ENCODE results near the gene FARP1.

The FARP1 gene

DNA sequence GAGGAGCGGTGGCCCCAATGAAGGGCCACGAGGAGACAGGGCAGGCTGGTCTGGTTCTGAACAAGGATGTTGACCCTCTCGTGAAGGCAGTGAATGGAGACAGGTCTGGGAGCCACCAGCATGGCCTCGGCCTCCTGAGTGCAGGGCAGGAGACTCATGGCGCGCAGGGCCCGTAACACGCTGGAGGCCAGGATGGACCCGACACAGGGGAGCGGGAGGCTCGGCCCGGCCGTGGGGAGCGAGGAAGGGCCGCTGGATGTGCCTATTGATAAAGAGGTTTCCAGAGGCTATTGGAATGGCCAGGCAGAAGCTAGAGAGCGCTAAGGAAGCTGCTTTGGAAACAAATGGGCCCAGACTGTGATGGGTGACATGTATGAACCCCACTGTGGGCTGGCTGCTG lies 301.5 kb downstream of the FARP1 start:
- H2AFZ ChIP-seq (ENCODE audit: low read length, unreplicated experiment): no peak overlapping the region
- no peak overlapping the region for H3K4me3 ChIP-seq (ENCODE audit: low read depth, low read length)
- H3K27me3 ChIP-seq (ENCODE audit: insufficient read depth, low read length): no peaks in the 10 kb centered on the region
- no peaks in the 10 kb centered on the region for H3K79me2 ChIP-seq (ENCODE audit: control insufficient read depth, insufficient read depth, low read length, unreplicated experiment)
- 0 out of 2 replicates have a peak, but pooled peaks cover 4% of the 10 kb centered on the region for H3K36me3 ChIP-seq (ENCODE audit: insufficient read depth, low read length)
- no peak overlapping the region; the same call in 1 of the 2 replicates for H3K27ac ChIP-seq (ENCODE audit: low read depth, low read length)
- peaks cover 16% of the 10 kb centered on the region for H3K4me1 ChIP-seq (ENCODE audit: control insufficient read depth, insufficient read depth, low read length, unreplicated experiment)

DNA sequence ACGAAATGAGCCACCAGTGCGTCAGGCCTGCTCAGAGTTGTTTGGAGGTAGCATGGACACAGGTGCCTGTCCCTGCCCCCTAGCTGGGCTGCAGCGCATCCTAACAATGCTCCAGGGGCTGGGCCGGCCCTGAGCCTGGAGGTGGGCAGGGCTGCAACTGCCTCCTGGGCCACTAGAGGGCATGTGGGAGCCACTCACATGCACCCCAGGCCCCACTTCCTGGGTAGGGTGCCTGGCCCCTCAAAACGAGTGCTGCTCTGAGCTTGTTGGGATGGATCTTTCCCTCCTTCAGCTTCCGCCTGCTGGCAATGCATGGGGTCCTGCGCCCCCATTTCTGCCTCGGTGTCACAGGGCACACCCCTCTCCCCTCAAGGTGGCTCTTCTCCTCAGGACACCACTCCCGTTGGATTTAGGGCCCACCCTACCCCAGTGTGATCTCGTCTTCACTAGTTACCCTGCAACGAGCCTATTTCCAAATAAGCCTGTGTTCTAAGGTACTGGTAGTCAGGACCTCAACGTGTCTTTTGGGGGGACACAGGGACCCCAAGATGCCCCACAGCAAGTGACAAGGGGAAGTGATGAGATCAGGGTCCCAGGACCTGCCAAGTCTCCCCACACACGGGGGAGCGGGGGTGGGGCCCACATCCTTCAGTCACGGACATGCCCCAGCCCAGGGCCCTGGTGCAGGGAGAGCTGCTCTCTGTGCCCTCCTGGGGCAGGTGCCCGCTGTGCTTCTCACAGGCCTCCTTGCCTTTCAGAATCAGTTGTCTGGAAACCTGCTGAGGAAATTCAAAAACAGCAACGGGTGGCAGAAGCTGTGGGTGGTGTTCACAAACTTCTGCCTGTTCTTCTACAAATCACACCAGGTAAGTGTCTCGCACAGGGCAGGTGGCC lies 302.7 kb downstream of the FARP1 start:
- Histone ChIP-seq H2AFZ (ENCODE audit: low read length, unreplicated experiment) (no peak overlapping the region), H3K4me3 (ENCODE audit: low read depth, low read length) (no peak overlapping the region), H3K36me3 (ENCODE audit: insufficient read depth, low read length) (0 out of 2 replicates have a peak, but pooled peaks cover 4% of the 10 kb centered on the region), H3K27me3 (ENCODE audit: insufficient read depth, low read length) (no peaks in the 10 kb centered on the region), H3K4me1 (ENCODE audit: control insufficient read depth, insufficient read depth, low read length, unreplicated experiment) (peaks cover 20% of the 10 kb centered on the region), H3K79me2 (ENCODE audit: control insufficient read depth, insufficient read depth, low read length, unreplicated experiment) (no peaks in the 10 kb centered on the region), H3K27ac (ENCODE audit: low read depth, low read length) (peak overlapping the region; percentile 27; the same call in 1 of the 2 replicates)

DNA sequence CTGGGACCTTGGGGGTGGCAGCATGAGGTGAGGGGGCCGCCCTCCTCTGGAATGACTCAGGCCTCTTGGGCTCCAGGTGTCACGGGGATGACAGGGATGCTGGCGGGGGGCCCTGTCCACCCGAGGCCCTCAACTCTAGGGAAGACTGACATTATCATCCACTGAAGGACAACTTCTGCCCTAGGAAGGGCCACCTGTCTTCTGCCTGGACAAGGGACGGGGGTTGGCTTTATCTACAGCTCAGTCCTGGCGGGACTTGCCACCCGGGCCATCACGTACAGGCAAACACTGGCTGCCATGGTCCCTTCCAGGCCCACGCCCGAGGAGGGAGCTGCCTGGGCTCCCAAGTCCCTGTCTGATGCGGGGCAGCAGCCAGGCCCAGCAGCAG lies 303.3 kb downstream of the FARP1 start:
- no peak overlapping the region for H3K27ac ChIP-seq (ENCODE audit: low read depth, low read length)
- H3K4me1 ChIP-seq (ENCODE audit: control insufficient read depth, insufficient read depth, low read length, unreplicated experiment): peaks cover 26% of the 10 kb centered on the region
- 0 out of 2 replicates have a peak, but pooled peaks cover 4% of the 10 kb centered on the region for H3K36me3 ChIP-seq (ENCODE audit: insufficient read depth, low read length)

DNA sequence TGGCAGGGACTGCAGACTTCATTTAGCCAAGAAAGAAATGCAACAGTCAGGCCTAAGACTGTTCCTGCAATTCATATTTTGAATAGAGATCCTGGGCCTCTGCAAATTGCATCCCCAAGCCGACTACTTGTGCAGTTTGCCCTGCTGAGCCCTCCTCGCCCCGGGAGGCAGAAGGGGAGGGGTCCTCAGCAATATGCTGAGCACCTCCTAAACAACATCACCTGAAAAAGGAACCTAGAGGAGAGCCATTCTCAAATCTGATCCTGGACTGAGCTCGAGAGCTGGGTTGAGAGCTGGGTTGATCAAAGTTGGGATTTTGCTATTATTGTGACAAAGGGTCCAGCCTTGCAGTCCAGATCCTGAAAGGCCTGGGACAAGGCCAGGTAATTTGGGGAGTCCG lies 304.2 kb downstream of the FARP1 start:
- Histone ChIP-seq H3K36me3 (ENCODE audit: insufficient read depth, low read length) (peaks cover 7% of the 10 kb centered on the region; the same call in 1 of the 2 replicates), H3K4me3 (ENCODE audit: low read depth, low read length) (no peak overlapping the region), H3K27ac (ENCODE audit: low read depth, low read length) (no peak overlapping the region), H3K79me2 (ENCODE audit: control insufficient read depth, insufficient read depth, low read length, unreplicated experiment) (no peaks in the 10 kb centered on the region), H2AFZ (ENCODE audit: low read length, unreplicated experiment) (no peak overlapping the region), H3K4me1 (ENCODE audit: control insufficient read depth, insufficient read depth, low read length, unreplicated experiment) (peaks cover 35% of the 10 kb centered on the region), H3K27me3 (ENCODE audit: insufficient read depth, low read length) (no peaks in the 10 kb centered on the region)

More for the DNA sequence above, 303.3 kb downstream of the FARP1 start:
- no peaks in the 10 kb centered on the region for H3K79me2 ChIP-seq (ENCODE audit: control insufficient read depth, insufficient read depth, low read length, unreplicated experiment)
- H3K4me3 ChIP-seq (ENCODE audit: low read depth, low read length): no peak overlapping the region
- H2AFZ ChIP-seq (ENCODE audit: low read length, unreplicated experiment): no peak overlapping the region
- H3K27me3 ChIP-seq (ENCODE audit: insufficient read depth, low read length): no peaks in the 10 kb centered on the region

DNA sequence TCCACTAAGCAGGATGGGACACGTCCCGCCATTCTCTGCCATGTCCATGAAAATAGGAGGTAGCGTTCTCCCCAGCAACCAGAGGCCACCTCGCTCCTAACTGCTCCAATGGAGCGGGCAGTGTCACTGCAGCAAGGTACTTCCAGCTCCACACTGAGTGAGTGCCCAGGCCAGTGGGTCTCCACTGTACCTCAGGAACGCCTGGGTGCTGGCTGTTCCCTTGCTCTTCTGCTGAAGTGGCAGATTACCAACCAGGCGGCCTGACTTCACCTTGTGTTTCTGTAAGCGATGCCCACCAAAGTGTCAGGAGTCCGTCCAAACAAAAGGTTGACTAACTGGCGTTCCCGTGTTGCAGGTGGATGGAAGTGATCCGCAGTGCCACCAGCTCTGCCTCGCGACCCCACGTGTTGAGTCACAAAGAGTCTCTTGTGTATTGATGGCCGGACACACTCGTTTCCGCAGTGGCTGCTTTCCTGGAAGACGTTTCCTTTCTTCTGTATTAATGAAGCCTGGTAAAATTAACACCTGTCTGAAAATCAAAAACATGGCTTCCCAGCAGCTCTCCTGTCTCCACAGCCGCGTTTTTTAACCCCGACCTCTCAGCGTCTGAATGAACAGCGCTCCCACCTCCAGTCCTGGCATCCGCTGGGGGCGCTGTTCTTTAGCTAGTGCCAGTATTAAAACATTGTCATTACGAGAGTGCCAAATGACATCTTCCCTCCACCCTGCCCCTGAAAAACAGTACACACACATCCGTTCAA lies 305.2 kb downstream of the FARP1 start:
- no peak overlapping the region for H2AFZ ChIP-seq (ENCODE audit: low read length, unreplicated experiment)
- H3K4me1 ChIP-seq (ENCODE audit: control insufficient read depth, insufficient read depth, low read length, unreplicated experiment): peaks cover 39% of the 10 kb centered on the region
- H3K27me3 ChIP-seq (ENCODE audit: insufficient read depth, low read length): no peaks in the 10 kb centered on the region
- H3K4me3 ChIP-seq (ENCODE audit: low read depth, low read length): no peak overlapping the region
- H3K36me3 ChIP-seq (ENCODE audit: insufficient read depth, low read length): peaks cover 13% of the 10 kb centered on the region
- no peak overlapping the region for H3K27ac ChIP-seq (ENCODE audit: low read depth, low read length)
- no peaks in the 10 kb centered on the region for H3K79me2 ChIP-seq (ENCODE audit: control insufficient read depth, insufficient read depth, low read length, unreplicated experiment)

DNA sequence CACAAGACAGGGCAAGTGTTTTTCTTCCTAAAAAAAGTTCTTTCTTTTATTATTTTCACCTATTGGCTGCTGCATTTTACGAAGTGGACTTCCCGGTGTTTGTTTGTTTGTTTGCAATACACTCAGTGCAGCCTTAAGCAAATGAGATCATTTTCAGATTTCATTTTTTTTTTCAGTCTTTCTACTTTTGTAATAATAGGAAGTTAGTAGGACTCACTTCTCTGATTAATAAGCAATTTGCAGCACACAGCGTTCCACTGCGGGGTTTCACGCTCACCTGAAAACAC lies 305.7 kb downstream of the FARP1 start:
- no peak overlapping the region for H3K27ac ChIP-seq (ENCODE audit: low read depth, low read length)
- no peak overlapping the region for H2AFZ ChIP-seq (ENCODE audit: low read length, unreplicated experiment)
- no peaks in the 10 kb centered on the region for H3K27me3 ChIP-seq (ENCODE audit: insufficient read depth, low read length)
- peaks cover 39% of the 10 kb centered on the region for H3K4me1 ChIP-seq (ENCODE audit: control insufficient read depth, insufficient read depth, low read length, unreplicated experiment)
- H3K79me2 ChIP-seq (ENCODE audit: control insufficient read depth, insufficient read depth, low read length, unreplicated experiment): no peaks in the 10 kb centered on the region
- H3K36me3 ChIP-seq (ENCODE audit: insufficient read depth, low read length): peaks cover 13% of the 10 kb centered on the region
- H3K4me3 ChIP-seq (ENCODE audit: low read depth, low read length): no peak overlapping the region

DNA sequence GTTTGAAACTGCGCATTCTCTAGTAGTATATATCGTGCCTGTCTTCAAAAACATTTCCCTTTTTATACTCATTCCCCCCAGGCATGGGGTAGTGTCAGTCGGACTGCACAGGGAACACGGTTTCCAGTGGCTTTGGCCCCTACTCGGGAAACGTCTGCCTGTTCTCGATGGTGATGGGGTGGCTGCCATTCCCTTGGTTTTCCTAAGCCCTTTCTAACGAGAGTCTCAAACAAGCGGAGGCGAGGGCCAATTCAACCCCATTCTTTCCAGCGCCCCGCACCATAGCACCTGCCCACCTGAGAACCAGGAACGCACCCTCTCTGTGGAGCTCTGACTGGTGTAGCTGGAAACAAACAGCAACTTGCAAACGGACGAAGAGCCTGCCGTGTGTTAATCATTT lies 306.4 kb downstream of the FARP1 start:
- Histone ChIP-seq H3K79me2 (ENCODE audit: control insufficient read depth, insufficient read depth, low read length, unreplicated experiment) (no peaks in the 10 kb centered on the region), H3K36me3 (ENCODE audit: insufficient read depth, low read length) (peaks cover 13% of the 10 kb centered on the region), H3K4me3 (ENCODE audit: low read depth, low read length) (no peak overlapping the region), H3K27ac (ENCODE audit: low read depth, low read length) (no peak overlapping the region), H3K27me3 (ENCODE audit: insufficient read depth, low read length) (no peaks in the 10 kb centered on the region), H2AFZ (ENCODE audit: low read length, unreplicated experiment) (no peak overlapping the region), H3K4me1 (ENCODE audit: control insufficient read depth, insufficient read depth, low read length, unreplicated experiment) (peaks cover 39% of the 10 kb centered on the region)

DNA sequence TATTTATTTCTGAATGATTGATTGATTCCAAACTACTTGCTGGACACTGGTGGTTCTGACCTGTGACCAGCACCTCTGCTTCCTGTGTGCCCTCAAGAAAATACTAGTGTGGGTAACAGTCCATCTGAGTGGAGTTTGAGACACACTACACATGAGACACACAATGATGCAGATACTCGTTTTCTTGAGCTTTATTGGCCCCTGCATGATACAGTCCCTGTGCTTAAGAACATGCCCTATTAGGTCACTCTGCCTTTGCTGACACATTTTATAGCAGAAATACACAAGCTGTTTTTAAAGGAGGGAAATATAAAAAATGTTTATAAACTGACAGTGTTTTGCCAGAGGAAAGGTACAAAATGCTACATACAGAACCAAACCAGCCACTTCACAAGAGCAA lies 307.1 kb downstream of the FARP1 start:
- Histone ChIP-seq H3K27me3 (ENCODE audit: insufficient read depth, low read length) (no peaks in the 10 kb centered on the region), H3K4me3 (ENCODE audit: low read depth, low read length) (no peak overlapping the region), H3K4me1 (ENCODE audit: control insufficient read depth, insufficient read depth, low read length, unreplicated experiment) (peaks cover 45% of the 10 kb centered on the region), H3K79me2 (ENCODE audit: control insufficient read depth, insufficient read depth, low read length, unreplicated experiment) (no peaks in the 10 kb centered on the region), H3K36me3 (ENCODE audit: insufficient read depth, low read length) (peaks cover 13% of the 10 kb centered on the region), H3K27ac (ENCODE audit: low read depth, low read length) (peak overlapping the region; percentile 93; the same call in 1 of the 2 replicates), H2AFZ (ENCODE audit: low read length, unreplicated experiment) (no peak overlapping the region)

DNA sequence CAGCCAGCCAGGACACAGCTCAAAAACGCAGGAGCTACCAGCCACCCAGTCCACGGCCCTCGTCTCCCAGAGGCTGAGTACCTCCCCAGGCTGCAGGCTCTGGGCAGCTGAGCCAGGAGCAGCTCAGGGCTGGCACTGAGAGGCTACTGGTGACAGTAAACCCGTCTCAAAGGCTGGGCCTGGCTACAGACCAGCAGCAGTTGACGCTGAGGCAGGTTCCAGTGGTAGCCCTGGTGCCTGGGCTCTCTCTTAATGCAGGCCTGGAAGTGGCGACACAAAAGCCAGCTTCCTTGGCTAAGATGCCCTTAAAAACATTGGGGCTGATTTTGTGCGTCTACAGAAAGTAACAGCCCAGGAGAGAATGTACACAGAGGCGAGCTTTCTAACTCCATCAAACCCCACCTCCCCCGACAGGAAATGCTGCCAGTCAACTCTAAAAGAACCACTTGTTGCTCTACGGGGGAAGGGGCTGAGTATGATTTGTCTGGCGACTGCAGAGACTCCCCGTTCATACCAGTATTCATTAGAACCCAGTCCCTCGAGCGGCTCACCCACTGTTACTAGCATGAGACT lies 307.7 kb downstream of the FARP1 start:
- Histone ChIP-seq H3K4me3 (ENCODE audit: low read depth, low read length) (no peak overlapping the region), H3K4me1 (ENCODE audit: control insufficient read depth, insufficient read depth, low read length, unreplicated experiment) (peaks cover 50% of the 10 kb centered on the region), H3K27me3 (ENCODE audit: insufficient read depth, low read length) (no peaks in the 10 kb centered on the region), H2AFZ (ENCODE audit: low read length, unreplicated experiment) (no peak overlapping the region), H3K27ac (ENCODE audit: low read depth, low read length) (peak overlapping the region; percentile 93), H3K79me2 (ENCODE audit: control insufficient read depth, insufficient read depth, low read length, unreplicated experiment) (no peaks in the 10 kb centered on the region), H3K36me3 (ENCODE audit: insufficient read depth, low read length) (peaks cover 13% of the 10 kb centered on the region)

DNA sequence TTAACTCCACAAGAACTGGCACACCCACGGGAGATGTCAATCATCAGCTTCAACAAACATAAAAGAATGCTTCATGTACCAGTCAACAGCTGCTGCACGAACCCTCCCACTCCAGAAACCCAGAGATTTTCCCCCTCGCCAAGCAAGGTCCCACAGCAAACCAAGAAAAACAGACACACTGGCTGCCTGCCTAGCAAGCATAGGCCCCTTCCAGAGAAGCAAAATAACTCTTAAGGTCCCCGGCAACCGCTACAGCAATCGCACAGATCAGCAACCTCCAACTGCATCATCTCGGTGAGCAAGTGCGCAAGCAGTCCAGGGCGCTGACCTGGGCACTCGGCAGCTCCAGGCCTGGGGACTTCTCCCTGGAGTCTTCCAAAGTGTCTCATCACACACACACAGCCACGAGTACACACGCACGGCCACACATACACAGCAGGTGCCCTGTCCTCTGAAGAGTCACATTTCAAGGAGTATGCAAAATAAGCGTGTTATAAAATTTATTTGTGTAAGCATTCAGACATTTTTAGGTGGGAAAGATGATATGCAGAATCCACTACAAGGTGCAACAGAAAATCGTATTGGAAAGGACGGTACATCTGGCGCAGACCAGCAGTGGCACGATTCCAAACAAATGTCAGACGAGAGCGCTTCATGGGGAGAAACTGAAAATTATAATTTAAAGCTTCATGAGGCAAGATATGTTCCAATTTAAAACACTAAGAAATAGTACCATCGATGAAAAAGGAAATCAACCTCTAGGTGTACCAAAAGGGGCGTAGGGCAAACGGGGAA lies 309.0 kb downstream of the FARP1 start:
- Histone ChIP-seq H3K4me1 (ENCODE audit: control insufficient read depth, insufficient read depth, low read length, unreplicated experiment) (peaks cover 50% of the 10 kb centered on the region), H3K36me3 (ENCODE audit: insufficient read depth, low read length) (peaks cover 13% of the 10 kb centered on the region), H2AFZ (ENCODE audit: low read length, unreplicated experiment) (no peak overlapping the region), H3K4me3 (ENCODE audit: low read depth, low read length) (no peak overlapping the region), H3K27ac (ENCODE audit: low read depth, low read length) (peak overlapping the region; percentile 93), H3K79me2 (ENCODE audit: control insufficient read depth, insufficient read depth, low read length, unreplicated experiment) (no peaks in the 10 kb centered on the region), H3K27me3 (ENCODE audit: insufficient read depth, low read length) (no peaks in the 10 kb centered on the region)

Data from ACC112 (cell line).